ENCODE data around the gene DPAGT1.

The DPAGT1 gene

DNA sequence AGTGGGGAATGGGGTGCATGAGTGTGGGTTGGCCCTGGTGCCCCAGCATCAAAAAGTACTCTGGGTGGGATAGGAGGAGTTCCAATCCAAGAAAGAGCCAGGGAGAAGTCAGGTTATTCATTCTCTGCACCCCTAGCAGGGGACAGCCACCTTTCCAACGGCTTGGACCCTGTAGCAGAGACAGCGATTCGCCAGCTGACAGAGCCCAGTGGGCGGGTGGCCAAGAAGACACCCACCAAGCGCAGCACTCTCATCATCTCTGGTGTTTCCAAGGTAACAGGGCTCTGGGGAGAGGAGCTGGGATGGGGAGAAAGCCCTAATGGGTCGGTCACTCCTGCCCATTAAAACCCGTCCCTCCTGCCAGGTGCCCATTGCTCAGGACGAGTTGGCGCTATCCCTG, 12.1 kb upstream of the DPAGT1 start:
- Histone ChIP-seq H2AFZ (ENCODE audit: low read depth, low read length) (no peak overlapping the region), H3K36me3 (ENCODE audit: insufficient read depth, low read length) (peaks cover 76% of the 10 kb centered on the region), H3K79me2 (ENCODE audit: insufficient read depth, low read length) (peaks cover 22% of the 10 kb centered on the region), H3K4me1 (ENCODE audit: insufficient read depth, low read length) (peaks cover 18% of the 10 kb centered on the region), H3K27me3 (ENCODE audit: insufficient read depth, low read length, poor library complexity) (no peaks in the 10 kb centered on the region), H3K4me3 (ENCODE audit: low read depth in 1 of 2, low read length in 2 of 2) (no peak overlapping the region), H3K27ac (ENCODE audit: low read length) (no peak overlapping the region), H3K9ac (ENCODE audit: low read depth, low read length) (no peak overlapping the region), H3K9me3 (ENCODE audit: insufficient read depth, low read length, severe bottlenecking) (no peaks in the 10 kb centered on the region), H3K4me2 (ENCODE audit: insufficient read depth, low read length) (no peak overlapping the region), H4K20me1 (ENCODE audit: insufficient read depth, low read length) (peaks cover 3% of the 10 kb centered on the region; the same call in 1 of the 2 replicates)
- no peak for ATAC-seq (ENCODE audit: insufficient read depth, low read depth)
- no peak for DNase-seq
- TF ChIP-seq, protein P1, sequence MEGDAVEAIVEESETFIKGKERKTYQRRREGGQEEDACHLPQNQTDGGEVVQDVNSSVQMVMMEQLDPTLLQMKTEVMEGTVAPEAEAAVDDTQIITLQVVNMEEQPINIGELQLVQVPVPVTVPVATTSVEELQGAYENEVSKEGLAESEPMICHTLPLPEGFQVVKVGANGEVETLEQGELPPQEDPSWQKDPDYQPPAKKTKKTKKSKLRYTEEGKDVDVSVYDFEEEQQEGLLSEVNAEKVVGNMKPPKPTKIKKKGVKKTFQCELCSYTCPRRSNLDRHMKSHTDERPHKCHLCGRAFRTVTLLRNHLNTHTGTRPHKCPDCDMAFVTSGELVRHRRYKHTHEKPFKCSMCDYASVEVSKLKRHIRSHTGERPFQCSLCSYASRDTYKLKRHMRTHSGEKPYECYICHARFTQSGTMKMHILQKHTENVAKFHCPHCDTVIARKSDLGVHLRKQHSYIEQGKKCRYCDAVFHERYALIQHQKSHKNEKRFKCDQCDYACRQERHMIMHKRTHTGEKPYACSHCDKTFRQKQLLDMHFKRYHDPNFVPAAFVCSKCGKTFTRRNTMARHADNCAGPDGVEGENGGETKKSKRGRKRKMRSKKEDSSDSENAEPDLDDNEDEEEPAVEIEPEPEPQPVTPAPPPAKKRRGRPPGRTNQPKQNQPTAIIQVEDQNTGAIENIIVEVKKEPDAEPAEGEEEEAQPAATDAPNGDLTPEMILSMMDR (IDR thresholded peaks at IDR 0.05; ENCODE audit: borderline replicate concordance, extremely low read depth, low read length, poor library complexity, severe bottlenecking) = no peak
- no peak for TF ChIP-seq EZH2 (IDR thresholded peaks at IDR 0.05; ENCODE audit: borderline replicate concordance, low read depth, low read length, severe bottlenecking)

DNA sequence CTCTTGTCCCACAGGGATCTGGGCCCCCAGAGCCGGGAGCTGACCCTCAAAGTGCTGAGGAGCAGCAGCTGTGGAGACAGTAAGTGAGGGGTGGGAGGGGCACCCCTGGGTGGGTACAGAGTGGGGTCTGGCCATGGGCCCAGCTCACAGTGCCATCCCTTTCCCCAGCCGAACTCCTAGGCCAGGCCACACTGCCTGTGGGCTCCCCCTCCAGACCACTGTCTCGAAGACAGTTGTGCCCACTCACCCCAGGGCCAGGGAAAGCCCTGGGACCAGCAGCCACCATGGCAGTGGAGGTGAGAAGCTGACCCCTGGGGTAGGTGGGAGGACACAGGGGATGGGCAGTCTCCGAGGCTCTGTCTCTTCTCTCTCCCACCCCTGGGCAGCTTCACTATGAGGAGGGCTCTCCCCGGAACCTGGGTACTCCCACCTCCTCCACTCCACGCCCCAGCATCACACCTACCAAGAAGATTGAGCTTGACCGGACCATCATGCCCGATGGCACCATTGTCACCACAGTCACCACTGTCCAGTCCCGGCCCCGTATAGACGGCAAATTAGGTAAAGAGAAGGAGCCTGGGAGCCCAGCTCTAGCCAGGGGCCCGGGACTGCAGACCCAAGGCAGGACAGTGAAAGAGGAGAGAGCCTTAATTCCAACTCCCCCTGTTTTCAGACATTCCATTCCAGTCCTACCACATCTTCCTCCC, 10.8 kb upstream of the DPAGT1 start:
- DNase-seq (no peak), ATAC-seq (ENCODE audit: insufficient read depth, low read depth) (no peak)
- Histone ChIP-seq H2AFZ (ENCODE audit: low read depth, low read length) (no peak overlapping the region), H3K4me3 (ENCODE audit: low read depth in 1 of 2, low read length in 2 of 2) (no peak overlapping the region), H3K4me2 (ENCODE audit: insufficient read depth, low read length) (no peak overlapping the region), H3K4me1 (ENCODE audit: insufficient read depth, low read length) (peaks cover 25% of the 10 kb centered on the region), H3K79me2 (ENCODE audit: insufficient read depth, low read length) (peaks cover 35% of the 10 kb centered on the region), H4K20me1 (ENCODE audit: insufficient read depth, low read length) (peaks cover 11% of the 10 kb centered on the region; the same call in 1 of the 2 replicates), H3K27ac (ENCODE audit: low read length) (no peak overlapping the region), H3K36me3 (ENCODE audit: insufficient read depth, low read length) (peaks cover 73% of the 10 kb centered on the region), H3K9me3 (ENCODE audit: insufficient read depth, low read length, severe bottlenecking) (no peaks in the 10 kb centered on the region), H3K9ac (ENCODE audit: low read depth, low read length) (no peak overlapping the region), H3K27me3 (ENCODE audit: insufficient read depth, low read length, poor library complexity) (no peaks in the 10 kb centered on the region)
- TF ChIP-seq EZH2 (IDR thresholded peaks at IDR 0.05; ENCODE audit: borderline replicate concordance, low read depth, low read length, severe bottlenecking) = no peak
- TF ChIP-seq, protein P1 (IDR thresholded peaks at IDR 0.05; ENCODE audit: borderline replicate concordance, extremely low read depth, low read length, poor library complexity, severe bottlenecking) = no peak

DNA sequence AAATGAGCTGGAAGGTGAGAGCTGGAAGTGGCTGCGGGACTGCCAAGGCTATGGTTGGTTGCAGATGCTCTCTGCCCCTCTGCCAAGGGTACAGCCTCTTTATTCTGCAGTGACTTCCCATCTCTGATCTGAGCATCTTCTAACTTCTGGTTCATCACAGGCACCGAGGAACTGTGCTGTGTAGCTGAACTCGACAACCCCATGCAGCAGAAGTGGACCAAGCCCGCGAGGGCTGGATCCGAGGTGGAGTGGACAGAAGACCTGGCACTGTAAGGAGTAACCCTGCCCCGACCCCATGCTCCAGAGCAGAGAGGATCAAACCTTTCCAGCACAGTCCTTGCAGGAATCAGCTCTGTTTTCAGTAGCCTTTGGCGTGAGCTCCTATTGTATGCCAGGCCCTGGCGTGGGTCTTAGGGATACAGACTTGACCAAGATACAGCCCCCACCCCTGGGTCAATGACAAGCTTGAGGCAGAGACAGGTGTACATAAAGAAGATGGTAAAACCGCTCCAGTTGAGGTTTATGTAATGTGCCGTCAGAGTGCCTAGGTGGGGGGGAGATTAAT, 9.8 kb upstream of the DPAGT1 start:
- no peak for ATAC-seq (ENCODE audit: insufficient read depth, low read depth)
- TF ChIP-seq EZH2 (IDR thresholded peaks at IDR 0.05; ENCODE audit: borderline replicate concordance, low read depth, low read length, severe bottlenecking) = no peak
- TF ChIP-seq, protein P1 (IDR thresholded peaks at IDR 0.05; ENCODE audit: borderline replicate concordance, extremely low read depth, low read length, poor library complexity, severe bottlenecking) = no peak
- Histone ChIP-seq H3K79me2 (ENCODE audit: insufficient read depth, low read length) (peaks cover 42% of the 10 kb centered on the region), H3K36me3 (ENCODE audit: insufficient read depth, low read length) (peaks cover 65% of the 10 kb centered on the region), H3K9ac (ENCODE audit: low read depth, low read length) (no peak overlapping the region), H3K4me3 (ENCODE audit: low read depth in 1 of 2, low read length in 2 of 2) (no peak overlapping the region), H3K4me2 (ENCODE audit: insufficient read depth, low read length) (no peak overlapping the region), H3K4me1 (ENCODE audit: insufficient read depth, low read length) (peaks cover 30% of the 10 kb centered on the region), H3K9me3 (ENCODE audit: insufficient read depth, low read length, severe bottlenecking) (no peaks in the 10 kb centered on the region), H4K20me1 (ENCODE audit: insufficient read depth, low read length) (peaks cover 11% of the 10 kb centered on the region; the same call in 1 of the 2 replicates), H3K27ac (ENCODE audit: low read length) (no peak overlapping the region), H2AFZ (ENCODE audit: low read depth, low read length) (no peak overlapping the region), H3K27me3 (ENCODE audit: insufficient read depth, low read length, poor library complexity) (no peaks in the 10 kb centered on the region)
- no peak for DNase-seq

Measured in DND-41 (cell line).